ENCODE measurements around the gene YPEL1.

YPEL1 gene, protein sequence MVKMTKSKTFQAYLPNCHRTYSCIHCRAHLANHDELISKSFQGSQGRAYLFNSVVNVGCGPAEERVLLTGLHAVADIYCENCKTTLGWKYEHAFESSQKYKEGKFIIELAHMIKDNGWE

DNA sequence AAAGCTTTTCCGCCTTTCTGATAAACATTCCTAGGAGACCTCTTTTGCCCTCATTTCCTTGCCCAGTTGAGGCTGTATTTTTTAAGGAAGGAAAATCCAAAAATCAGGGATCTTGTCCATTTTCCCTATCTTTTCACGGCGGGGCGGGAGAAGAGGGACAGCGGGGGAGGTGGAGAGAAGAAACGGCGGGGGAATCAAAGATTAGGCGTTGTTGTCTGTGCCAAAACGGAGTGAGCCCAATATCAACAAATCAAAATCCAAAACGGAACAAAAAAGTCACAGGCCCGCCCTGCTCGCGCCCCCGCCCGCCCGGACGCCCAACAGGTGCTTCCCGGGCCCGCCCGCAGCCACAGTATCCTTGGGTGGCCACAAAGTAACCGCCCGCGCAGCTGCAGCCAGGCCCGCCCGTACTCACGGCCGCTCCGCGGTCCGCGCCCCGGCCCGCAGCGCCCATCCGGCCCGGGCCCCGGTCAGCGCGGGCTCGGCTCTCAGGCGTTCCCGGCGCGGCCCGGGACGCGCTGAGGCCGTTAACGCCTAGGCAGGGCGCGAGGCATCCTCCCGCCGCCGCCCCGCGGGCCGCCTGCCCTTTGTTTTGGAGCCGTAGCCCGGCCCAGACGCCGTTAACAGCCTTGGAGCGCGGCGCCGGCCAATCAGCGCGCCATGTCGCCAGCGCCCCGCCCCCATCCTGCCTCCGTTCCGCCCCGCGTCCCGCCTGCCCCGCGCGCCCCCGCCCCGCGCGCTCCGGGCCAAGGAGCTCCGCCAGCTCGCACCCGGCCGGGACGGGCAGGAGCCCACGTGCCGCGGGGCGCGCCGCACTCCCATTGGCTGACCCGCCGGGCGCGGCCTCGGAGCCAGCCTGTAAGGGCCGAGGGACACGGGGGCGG lies at the start of gene YPEL1:
Gene YPEL1 (minus strand): TSS at position 595 of the 884 bp plus-strand sequence. CDS start 25,050 bp downstream, outside the sequence.
- peak; percentile 97 for DNase-seq

DNA sequence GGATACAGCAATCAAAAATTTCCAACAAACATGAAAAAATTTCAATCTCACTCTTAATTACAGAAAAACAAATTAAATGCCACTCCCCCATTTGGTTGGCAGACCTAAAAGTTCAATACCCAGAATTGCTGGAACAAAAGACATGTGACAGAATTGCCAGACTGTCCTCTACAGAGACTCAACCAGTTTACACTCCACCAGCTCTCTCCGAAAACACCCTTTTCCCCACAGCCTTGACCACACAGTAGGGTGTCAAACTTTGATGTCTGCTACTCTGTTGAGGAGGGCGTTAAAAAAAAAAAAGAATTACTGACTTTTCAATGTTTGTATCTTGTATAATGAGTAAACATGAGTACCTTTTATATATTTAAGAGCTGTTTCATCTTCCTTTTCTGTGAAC lies 44.7 kb upstream of the YPEL1 start:
- DNase-seq, result peak; percentile 31 to 41

DNA sequence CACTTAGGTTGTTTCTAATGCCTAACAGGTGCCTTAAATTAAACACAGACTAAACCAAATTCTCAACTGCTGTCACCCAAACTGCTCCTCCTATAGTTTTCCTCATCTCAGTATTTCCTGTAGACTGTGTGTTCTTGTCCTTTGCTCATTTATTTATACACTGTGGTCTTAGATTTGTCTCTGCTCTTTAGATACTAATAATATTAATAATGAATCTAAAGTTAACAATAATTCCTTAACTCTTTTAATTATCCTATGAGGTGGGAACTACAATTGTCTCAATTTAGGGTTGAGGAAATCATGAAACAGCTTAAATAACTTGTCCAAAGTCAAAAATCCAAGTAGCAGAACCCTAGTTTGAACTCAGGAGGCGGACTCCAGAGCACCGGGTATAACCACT lies 43.9 kb upstream of the YPEL1 start:
- no peak for DNase-seq

DNA sequence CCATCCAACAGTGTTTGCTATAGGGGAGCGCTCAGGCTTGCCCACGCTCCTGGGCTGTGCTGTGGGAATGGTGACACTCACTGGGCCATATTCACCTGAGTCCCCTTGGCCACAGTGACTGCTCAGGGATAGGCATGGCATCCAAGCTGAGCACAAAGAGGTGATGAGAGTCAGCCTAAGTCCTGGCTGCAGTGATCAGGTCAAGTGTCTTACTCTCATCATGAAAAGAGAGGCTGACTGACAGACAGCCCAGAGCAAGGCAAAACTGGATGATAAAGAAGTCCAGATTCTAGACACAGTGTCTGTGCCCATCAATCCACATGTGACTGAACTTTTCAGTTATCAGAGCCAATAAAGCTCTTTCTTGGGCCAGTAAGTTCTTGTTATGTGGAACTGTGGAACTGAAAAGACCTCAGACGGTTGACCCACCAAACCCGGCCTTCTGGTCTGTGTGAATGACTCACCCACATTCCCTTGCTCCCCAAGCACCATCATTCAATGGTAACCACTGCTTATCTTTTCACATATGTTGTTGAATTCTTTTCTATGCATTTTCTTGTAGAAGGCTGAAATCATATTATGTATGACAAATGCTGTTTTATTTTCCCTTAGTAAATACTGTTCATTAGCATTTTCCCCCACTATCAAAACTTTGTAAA lies 43.2 kb upstream of the YPEL1 start:
- DNase-seq, result no peak

DNA sequence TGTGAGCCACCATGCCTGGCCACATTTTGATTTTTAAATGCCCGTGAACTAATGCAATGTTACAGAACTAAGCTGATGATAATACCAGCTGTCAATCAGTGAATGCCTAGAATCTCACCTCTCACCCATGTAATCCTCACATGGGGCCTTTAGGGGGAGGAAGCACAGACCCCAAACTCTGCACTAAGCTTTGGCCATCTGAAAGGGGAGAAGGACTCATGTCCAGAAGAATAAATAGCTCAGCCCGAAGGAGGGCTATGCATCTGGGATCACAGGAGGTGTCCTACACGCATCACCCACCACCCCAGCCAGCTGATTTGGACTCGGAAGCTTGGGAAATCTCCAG lies 36.0 kb upstream of the YPEL1 start:
- DNase-seq, result no peak

DNA sequence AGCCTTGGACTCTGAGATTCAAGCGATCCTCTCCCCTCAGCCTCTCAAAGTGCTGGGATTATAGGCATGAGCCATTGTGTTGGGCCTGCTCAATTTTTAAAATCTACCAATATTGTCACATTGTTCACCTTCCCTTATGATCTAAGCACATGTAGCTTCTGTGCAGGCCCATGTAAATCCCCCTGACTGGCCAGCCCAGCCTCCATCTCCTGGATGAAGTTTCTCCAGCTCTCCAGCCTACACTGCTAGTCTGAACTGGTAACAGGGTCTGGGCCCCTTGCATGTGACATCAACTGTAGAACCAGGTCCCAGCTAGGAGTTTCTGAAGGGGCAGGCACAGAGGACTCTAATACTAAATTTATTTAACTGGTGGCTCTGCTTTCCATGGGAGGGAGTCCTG lies 32.8 kb upstream of the YPEL1 start:
- DNase-seq, result no peak

DNA sequence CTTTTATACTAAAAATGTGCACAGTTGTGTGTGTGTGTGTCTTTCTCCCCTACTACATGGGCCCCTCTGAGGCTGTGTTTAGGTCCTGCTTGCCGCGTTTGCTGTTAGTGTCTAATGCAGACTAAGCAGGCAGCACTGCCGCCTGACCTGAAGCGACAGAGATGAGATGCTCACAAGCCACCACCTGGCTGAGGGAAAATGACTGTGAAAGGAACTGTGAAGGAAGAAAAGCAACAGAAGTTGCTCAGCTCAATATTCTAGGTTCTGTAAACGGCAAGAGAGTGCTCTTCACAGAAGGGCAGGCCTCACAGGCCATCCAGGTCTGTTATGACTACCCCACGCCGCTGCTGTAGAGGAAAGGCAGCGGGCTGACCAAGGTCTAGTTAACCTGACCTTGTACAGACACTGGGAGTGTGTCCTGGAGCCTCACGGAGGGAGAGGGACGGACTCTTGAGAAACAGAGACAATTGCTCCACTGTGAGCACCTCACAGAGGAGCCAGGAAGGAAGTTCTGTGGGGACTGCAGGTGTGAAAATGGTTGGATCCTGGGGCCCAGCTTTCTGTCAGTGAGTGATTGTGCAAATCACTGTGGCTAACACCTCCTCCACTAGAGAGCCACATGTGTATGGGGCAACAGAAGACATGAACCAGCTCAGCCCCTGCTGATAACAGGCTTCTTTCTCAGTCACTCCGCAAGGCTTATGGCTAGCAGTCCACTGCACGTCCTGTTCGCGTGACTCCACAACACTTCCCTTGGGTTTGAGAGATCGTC lies 31.3 kb upstream of the YPEL1 start:
- DNase-seq, result peak; percentile 68 to 75

DNA sequence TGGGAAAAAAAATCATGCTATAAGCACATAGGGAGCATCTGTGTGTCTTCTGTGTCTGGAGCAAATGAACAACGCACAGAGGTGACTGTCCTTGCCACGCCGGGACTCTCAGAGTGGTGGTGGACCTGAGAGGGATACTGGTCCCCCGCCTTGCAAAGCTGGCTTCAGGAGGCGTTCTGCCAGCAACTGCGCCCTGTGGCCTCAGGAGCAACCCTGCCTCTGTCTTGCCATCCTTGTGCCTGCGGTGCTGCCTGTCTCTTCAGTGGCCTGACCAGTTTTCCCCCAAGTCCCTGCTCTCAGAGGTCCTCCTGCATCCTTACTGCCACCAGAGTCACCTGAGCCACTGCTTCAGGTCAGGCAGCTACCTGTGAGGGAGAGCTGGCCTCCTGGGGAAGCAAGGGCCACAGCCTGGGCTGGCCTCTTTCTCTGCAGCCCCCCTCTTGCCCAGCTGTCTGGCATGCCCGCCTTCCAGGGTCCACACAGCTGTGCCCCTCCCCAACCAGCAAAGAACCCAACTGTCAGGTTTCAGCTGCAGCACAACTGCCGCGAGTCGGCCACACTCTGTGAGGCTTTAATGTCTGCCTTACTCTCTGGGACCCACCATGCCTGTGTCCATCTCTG lies 30.4 kb upstream of the YPEL1 start:
- DNase-seq, result no peak

DNA sequence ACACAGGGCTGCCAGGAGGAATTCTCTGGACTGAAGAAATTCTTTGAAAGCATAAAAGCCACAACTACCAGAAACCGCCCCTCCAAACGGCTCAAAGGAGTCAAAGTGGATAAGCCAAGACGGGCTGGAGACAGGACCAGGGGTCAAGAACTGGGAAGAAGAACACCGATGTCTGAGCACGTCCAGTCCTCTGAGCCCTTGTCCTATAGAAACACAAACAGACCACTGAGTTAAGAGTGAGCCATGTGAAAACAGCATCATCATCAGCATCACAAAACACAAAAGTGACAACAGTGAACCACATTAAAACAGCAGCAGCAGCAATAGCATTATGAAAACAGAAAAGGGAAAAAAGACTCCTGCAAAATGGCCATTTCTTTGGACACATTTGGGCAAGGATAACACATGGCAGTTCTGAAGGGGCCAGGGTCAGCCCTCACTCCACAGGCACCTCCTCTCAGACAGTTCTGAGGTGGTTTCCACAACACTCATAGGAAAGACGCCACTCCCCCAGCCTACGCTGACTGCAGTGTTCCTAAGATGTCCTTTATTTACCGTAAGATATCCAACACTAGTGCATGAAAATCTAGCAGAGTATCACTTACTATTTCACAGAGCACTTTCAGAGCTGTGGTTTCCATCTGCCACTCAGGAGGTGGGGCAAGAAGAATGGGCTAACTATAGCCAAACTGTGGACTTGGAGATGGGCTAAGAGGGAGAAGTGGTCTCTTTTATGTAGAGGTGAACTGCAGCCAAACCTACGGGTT lies 28.6 kb upstream of the YPEL1 start:
- DNase-seq, result peak in 1 of 2 donors; percentile 23

DNA sequence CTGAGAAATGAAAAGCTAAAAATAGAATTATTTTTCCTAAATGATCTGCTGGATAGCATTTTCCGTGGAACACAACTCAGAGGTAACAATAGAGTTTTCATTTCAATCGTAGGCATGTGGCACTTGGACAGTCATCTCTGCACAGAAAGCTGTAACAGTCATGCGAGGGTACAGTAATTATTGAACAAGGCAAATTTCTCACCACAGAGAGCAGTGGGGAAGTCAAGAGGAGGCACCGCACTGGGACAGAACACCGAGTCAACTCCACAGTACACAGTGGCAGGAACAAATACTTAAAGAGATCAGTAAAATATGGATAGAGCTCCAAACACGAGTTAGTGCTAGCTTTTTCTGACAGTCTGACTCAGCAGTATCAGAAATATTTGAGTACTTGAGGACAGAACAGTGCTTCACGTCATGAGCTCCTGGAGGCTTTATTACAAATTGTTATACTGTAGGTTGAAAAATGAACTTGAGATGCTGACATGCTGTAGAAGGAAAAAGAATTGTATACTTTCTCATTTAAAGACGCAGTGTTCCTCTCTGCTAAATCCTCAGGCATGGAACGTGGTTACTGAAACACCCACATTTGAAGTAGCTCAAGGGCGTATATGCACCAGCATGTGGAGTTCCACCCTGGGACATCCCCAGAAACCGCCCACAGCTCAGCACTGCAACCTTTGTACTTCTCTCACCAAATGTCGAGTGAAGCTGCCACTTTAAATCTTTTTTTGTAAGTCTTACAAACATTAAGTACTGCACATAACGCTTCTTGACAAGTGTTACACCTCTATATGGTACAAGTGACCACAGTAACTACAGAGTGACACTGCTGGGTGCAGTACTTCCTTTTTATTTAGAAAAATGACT lies 27.4 kb upstream of the YPEL1 start:
- peak; percentile 45 to 62 for DNase-seq

DNA sequence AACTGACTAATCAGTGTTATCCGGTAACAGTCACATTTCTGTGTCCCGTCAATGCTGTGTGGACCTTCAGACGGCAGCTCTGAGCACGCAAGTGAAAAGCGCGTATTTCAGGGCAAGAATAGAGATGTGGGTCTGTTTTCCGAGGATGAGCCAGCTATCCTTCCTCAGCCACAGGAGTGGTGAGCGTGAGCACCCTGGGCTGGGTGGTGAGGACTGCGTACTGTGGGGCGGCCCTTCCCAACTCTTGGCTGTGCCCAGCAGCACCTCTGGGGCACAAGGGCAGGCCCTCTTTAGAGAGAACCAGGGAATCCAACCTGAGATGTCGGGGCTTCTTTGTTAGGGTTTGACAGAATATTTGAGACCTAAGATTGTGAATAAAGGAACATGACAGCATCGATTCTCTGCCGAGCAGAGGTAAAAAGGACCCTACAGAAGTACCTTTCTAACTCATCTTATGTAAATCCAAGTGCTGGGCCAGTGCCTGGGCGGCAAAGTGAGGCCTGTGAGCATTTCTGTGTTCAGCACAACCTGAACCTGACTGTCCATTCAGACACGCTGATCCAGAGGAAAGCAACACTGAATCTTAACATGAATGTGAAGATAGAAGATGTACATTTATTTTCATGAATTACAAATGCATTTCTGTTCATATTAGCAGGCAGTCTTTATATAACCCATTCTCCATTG lies 26.5 kb upstream of the YPEL1 start:
- DNase-seq, result no peak

DNA sequence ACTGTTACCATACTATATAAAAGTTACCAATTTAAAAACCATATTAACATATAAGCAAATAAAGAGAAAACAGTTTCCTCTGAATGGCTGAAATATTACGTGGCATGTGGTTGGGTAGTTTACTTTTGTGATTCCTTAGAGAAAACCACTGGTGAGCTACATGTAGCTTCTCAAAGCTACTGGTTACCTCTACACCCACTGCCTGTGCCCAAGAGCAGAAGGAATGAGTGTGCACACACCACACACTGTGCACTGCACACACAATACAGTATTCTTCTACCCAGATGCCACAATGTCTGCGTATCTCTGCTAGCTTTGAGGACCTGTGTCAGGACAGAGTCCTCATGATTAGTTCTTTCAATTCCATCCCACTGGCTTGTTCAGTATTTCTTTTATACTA lies 25.5 kb upstream of the YPEL1 start:
- DNase-seq, result no peak

DNA sequence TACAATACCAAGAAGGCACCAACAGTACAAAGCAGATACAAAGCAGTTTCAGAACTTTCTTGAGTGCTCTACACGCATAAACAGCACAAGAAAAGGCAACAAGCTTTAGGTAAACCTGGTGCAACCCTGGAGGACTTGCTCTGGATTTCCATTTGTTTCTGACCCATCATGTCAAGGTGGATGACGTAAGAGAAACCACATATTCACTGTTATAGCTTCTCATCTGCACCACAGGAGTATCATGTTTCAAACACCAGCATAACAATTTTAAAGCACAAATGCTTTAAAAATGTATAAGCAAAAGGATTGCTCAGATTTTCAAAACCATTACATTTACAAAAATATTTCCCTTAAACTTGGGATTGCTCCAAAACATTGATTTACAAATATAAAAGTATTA lies 25.0 kb upstream of the YPEL1 start:
- no peak for DNase-seq

DNA sequence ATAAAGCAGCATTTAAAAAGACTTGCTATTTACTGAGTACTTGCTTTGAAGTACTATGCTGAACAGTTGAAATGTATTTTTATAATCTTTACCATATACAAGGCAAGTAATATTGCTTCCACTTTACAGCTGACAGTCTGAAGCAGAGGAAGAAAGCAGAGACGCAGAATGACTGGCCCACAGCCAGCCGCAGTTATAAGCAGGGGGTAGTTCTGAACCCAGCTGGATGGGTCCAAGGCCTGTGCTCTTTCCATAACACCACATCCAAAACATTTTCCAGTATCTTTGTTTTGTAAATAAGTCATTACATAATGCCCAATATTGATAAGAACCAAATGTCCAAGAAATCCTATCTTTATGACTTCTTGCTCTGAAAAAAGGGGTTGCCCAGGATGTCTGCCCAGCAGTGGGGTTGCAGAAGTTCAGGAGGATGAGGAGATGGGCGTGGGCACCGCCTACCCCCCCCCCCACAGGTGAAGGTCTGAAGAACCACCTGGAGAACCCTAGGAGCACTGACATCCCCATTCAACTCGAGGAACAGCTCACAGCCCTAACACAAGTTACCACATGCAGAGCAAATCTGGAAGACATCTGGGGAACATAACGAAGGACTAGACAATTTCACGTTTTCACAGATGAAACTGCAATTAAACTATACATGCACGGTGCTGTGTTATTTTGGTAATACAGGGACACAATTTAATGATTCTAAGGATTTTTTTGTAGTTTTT lies 24.2 kb upstream of the YPEL1 start:
- DNase-seq, result no peak

DNA sequence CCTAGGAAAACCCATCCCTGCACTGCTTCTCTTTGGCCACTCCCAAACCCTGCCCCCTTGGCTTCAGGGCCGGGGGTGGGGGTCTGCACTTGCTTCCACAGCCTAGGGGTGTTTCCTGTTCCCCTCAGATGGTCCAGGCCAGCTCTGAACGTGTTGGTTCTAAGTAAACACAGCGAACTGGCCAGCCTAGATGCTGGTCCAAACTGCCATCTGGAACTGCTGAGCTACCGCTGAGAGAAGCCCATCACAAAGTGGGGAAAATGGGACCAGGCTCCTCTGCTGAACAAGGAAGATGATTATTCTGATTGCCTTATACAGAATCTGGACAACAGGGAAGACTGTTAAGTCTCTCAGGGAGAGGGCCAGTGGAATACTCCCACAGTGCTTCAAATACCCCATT lies 23.5 kb upstream of the YPEL1 start:
- DNase-seq, result no peak

DNA sequence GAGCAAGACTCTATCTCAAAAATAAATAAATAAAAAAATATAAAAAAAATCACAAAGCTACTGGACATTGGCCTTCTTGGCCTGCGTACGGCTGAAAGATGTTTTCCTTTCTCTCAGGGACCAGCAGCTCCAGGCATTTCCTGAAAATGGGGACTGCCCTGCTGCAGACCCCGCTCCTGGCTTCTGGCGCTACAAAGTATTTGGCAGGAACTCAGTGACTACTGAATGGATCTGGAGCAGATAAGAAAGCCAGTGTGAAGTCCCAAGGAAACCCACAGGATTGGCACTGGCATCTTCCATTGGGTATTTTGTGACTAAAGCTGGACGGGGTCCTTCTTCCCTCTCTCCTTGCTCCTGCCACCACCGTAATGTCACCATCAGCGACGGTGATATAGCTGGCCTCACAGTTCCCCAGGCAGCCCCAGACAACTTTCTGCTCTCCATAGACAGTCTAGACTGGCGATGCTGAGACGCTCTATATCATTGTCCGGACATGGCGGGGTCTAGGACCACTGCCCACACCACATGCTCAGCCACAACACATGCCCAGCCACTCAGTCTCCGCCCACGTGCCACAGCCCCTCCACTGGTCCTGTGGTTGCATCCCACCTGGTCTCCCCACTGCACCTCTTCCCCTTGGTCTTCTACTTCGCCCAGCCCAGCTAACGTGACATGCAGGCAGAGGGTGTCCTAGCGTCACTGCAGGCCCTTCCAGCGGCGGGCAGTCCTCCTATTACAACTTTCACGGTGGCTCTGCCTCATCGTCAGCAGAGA lies 22.7 kb upstream of the YPEL1 start:
- no peak for DNase-seq

DNA sequence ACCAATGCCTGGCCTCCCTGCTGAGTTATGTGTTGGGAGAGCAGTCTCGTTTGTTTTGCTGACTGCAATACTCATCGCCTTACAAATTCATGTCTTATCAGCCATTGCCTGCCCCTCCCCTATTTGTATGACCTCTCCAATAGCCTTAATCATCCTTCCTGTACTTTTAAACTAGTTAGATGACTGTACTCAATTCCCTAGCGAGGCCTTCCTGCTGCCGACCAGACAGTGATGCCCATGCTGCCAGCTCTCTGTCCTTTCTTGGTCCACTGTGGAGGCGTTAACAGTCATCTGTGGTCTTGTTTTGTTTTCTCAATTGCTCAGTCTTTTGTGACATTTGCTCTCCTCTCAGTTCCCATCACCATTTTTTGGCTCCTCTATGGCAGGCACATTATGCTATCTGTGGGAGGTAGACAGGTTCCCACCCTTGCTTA lies 20.3 kb upstream of the YPEL1 start:
- no peak for DNase-seq

DNA sequence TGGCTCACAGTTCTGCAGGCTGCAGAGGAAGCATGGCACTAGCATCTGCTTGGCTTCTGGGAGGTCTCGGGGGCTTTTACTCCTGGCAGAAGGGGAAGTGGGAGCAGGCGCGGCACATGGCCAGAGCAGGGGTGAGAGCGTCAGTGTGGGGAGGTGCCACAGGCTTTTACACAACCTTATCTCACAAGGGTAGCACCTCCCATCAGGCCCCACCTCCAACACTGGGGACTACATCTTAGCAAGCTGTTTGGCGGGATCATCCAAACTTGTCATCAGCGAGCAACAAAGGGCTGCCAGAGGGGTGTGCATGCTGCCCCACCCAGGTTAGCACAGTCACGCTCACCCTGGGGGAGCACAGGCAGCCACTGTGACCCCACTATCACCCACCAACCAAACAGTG lies 18.9 kb upstream of the YPEL1 start:
- peak in 1 of 2 donors; percentile 47 for DNase-seq

All from CD4-positive, alpha-beta T cell treated with Interleukin-4 for 1 hour (primary cell).